ENCODE measurements around the gene L3MBTL3.

L3MBTL3 gene

DNA sequence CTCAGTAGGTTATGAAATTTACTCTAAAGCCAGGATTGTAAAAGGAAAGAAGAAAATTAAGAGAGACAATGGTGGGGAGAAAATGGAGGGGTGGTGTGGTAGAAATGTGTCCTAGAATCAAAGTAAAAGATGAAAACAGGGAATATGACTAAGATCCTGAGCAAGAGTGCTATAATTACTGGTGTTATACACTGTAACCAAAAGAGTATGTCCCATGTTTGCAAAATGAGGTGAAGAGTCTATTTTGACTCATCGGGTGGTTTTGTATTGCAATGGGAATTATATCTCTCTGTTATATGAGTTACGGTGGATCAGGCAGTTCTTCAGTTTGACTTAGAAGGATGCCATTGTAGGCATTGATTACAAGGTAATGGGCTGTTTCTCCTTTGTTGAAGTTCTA is 8.5 kb downstream of the L3MBTL3 start:
- in situ Hi-C loops (cut with MboI; ENCODE audit: low sequenced_read_pairs), result no loop called here

DNA sequence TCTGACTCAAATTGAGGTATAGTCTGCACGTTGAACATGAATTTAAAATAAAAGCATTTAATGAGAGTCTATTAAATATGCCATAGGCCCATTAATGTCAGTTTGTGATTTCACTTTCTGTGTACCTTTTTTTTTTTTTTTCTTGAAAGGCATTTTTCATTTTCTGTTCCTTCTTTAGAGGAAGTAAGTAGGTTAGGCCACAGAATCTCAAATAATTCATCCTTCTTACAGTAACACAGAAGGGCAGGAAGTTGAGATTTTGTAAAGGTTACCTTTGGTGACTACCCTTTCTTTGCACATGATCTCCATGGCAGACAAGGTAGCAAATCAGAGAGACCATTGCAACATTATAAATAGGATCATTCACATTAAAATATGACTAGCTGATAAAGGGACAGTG is 9.6 kb downstream of the L3MBTL3 start:
- in situ Hi-C loops (cut with MboI; ENCODE audit: low sequenced_read_pairs), result no loop called here

DNA sequence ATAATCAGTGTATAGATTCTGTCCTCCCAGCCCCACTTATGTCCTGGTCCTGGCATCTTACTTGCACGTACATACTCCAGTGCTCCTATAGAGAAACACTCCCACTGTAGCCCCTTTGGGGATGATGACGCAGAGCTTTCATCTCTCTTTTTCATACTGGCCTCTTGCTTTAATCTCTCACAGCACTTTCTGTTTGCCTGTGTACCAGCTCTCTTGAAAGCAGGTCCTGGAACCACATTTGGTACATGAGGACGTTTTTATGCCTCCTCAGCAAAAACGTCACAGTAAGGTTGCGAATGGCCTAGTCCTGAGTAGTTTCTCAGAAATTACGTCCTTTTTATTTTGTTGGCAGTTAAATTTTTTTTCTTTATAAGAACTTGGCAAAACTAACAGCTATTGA is 10.8 kb downstream of the L3MBTL3 start:
- in situ Hi-C loops (cut with MboI; ENCODE audit: low sequenced_read_pairs), result no loop called here

DNA sequence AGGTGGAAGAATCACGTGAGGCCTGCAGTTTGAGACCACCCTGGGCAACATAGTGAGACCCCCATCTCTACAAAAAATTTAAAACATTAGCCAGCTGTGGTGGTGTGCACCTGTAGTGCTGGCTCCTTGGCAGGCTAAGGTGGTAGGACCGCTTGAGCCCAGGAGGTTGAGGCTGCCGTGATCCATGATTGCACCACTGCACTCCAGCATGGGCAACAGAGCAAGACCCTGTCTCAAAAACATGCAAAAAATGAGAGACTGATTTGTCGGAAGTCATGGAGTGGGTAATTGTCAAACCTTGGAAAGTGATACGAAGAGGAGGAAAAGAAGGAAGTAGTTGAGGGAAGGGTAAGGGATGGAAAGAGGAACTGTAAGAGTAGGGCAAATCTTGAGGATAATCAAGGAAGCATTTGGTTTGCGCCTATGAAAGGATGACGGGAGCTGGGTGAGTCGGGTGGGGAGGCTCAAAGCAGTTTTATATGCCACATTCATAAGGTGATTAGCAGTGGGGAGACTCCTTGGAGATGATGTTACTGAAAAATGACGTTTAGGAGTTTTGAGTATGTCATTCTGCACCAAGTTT is 14.5 kb downstream of the L3MBTL3 start:
- in situ Hi-C loops (cut with MboI; ENCODE audit: low sequenced_read_pairs), result no loop called here

DNA sequence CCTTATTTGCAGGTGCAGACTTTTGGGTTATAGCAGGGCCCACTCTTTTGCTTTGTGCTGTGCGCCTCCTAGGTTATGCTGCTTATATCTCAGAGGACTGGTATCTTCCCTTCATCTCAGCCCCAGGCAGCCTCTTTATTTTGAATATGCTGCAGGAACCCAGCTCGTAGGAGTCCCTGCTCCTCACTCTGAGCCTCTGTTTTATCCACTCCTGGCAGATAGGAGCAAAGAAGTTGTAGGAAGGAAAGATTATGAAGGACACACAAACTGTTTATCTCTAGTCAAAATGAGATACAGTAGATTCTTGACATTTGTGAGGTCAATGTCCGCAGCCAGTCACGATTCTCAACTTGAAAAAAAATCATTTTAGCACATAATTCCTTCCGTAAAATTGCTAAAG is 15.6 kb downstream of the L3MBTL3 start:
- in situ Hi-C loops (cut with MboI; ENCODE audit: low sequenced_read_pairs), result no loop called here

DNA sequence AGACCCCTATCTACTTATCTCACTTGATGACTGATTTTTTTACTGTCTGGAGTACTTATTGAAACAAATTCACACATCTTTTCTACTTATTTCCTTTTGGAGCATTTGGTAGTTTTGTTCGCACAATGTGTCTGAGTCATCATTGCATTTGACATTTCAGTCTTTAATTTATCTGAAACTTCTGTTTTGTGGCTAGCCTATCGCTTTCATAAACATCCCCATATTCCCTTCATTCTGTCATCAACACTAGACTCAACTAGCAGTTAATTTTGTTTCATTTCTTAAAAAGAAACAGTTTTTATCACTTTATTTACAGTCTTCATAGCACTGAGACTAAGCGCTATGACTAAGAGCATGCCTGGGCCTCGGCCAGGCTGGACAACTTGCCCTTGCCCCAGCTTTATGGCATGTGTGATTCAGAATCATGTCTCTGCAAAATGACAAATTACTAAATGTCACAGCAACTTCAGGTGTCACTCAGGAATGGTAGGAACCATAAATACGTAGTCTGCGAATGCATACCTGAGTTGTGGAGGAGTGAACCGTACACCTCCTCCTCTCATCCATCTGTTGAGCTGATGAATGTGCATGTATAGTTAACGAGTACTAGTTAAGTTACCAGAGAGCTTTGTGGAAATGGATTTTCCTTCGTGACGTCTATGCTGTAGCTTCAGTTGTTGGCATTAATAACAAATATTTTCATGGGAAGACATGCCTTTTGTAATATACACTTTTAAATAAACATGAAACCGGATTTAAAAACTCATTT is 16.2 kb downstream of the L3MBTL3 start:
- in situ Hi-C loops (cut with MboI; ENCODE audit: low sequenced_read_pairs), result no loop called here

DNA sequence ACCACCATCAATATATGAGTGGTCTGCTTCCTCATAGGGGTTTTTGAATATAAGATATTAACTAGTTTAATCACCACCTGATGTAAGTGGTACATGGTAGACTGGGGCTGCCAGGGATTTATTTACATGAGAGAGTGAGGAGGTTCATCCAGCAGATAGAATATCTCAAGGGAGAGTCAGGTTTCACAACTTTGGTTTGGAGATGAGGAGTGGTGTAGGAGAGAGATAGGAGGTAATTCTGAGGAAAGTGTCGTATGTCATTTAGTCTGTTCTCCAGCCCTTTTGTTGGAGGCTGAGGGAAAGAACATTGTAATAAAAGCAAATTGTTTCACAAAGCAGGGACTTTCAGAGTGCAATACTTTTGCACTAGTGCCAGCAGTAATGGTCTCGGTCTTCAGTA is 16.8 kb downstream of the L3MBTL3 start:
- in situ Hi-C loops (cut with MboI; ENCODE audit: low sequenced_read_pairs), result no loop called here

DNA sequence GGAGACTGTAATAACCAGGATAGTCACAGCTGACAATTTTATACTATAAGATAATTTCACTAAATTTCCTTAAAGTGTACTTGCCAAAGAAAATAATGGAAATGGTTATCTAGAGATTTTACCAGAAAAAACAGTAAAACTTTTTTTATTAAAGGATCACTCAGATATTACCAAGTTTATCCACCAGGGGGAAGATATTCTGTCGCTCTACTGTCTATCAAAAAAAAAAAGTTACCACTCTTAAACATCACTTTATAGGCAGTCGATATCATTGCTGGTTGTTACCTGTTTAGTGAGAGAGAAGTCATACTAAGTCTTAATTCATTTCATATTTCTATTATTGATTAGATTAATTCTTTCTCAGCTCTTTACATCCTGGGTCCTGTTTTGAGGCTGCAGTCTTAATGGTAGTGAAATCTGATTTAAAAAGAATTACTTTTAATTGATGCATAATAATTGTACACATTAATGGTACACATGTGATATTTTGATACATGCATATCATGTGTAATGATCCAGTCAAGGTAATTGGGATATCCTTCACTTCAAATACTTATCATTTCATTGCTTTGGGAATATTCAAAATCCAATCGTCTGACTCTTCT is 18.9 kb downstream of the L3MBTL3 start:
- in situ Hi-C loops (cut with MboI; ENCODE audit: low sequenced_read_pairs), result no loop called here

DNA sequence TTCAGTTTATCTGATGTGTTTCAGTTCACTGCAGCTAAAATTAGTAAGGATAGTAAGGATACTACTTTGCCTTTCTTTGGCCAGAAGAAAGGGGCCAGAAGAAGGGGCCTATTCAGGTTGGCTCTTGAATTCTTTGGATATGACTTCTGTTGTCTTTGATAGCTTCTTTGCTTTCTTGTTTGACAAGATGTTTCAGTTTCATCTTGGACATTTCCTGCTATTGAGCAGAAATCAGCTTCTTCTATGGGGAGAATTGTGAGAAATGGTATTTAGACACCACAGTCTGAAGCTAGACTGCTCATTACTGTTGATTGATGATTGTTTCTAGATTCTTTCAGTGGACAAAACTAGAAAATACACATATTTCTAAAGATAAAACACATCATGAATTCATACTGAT is 23.2 kb downstream of the L3MBTL3 start:
- in situ Hi-C loops (cut with MboI; ENCODE audit: low sequenced_read_pairs), result no loop called here

DNA sequence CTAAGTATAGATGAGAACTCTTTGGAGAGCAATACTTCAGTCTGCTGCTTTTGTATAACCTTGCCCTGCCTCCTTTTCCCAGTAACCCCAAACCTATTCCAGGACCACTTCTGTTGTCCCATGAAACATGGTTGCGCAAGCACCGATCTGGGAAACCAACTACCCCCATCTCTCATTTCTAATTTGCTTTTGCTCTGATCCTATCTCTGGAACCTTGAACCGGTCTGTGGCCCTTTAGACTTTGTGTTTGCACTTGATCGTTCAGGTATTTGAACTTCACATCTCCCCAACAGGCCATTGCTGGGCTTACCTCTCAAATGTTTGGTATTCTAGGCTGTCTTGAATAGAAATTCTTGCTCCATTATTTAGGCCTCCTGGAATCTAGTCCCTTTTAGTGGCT is 25.0 kb downstream of the L3MBTL3 start:
- in situ Hi-C loops (cut with MboI; ENCODE audit: low sequenced_read_pairs), result no loop called here

DNA sequence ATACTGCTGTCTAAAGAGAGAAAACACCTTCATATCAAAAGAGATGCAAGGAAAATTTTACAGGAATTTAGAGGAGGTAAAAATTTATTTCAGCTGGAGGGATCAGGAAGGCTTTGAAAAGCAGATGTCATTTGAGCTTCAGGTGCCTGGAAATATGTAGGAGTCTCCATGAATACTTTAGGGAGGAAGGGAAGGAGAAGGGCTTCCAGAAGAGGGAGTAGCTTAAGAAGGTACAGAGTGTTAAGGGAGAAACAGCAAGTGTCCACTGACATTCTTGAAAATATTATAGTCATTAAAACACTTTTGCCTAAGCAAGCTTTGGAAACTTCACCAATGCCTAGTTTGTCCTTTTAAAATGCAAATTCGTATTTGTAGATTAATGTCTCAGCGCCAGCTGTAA is 27.2 kb downstream of the L3MBTL3 start:
- in situ Hi-C loops (cut with MboI; ENCODE audit: low sequenced_read_pairs), result no loop called here

DNA sequence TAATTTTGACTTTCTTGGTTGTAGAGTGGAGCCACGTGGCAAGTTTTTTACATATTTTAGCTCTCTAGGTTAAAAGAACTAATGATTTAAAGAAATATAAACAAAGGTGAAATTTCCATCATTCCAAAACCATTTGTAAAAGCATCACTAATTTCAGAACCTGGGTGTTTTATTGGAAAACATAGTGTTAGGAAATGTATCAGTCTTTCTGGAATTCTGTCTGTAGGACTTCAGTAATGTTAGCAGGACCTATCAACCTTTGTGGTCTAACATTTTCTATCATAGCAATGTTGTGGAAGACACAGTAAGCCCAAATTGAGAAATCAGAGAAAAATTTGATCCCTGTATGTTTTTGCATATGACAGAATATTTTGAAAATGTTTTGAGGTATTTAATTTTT is 28.3 kb downstream of the L3MBTL3 start:
- in situ Hi-C loops (cut with MboI; ENCODE audit: low sequenced_read_pairs), result no loop called here

DNA sequence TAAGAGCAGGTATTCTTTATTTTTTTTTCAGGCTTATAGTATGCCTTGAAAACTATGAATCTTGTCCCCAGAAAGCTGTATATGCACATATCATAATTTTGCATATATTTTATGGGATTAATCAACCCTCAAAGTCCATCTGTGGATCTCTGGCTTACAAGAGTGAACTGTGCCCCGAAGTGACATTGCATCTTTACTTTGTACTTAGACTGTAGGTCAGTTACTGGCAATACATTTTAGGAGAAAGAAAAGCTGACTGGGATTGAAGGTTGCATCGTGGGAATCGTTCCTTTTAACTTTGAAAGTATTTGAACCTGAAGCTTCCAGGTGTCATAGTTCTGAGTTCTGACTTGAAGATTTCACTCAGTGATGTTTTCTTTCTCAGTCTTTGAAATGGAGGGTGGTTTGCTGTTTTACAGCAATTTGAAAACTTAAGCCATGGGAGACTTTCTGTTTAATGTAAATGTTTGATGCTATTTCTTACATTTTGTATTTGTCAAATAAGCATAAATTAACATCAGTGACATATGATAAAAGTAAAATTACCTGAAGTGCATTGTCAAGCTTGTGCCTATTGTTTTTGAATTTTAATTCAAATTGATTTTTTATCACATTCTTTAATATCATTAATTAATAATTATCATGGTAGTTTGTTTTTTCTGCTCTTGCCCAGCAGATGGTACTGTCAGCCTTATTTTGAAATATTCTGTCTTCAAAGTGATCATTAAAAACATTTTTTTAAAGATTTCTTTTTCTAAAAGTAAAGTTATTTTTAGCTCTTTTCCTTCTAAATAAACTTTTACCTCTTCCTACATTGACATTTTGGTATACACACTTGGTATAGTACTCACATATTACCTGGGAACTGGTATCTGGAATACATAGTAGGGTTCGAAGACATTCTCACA is 29.0 kb downstream of the L3MBTL3 start:
- in situ Hi-C loops (cut with MboI; ENCODE audit: low sequenced_read_pairs), result no loop called here

DNA sequence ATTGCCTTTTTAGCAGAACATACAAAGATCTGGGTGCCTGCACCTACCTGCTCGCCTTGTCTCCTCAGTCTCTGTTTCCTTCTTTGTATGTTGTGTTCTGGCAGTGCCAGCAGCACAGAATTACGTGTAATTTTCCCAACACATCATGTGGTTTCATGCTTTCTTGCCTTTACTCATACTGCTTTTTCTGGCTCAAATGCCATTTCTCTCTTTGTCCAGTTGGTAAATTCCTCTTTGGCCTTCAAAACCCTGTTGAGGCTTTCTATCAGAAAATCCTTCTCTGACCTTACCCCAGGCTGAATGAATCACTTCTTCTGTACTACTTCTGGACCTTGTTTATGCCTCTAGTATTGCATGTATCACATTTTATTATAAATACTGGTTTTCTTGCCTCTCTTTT is 31.8 kb downstream of the L3MBTL3 start:
- in situ Hi-C loops (cut with MboI; ENCODE audit: low sequenced_read_pairs), result no loop called here

DNA sequence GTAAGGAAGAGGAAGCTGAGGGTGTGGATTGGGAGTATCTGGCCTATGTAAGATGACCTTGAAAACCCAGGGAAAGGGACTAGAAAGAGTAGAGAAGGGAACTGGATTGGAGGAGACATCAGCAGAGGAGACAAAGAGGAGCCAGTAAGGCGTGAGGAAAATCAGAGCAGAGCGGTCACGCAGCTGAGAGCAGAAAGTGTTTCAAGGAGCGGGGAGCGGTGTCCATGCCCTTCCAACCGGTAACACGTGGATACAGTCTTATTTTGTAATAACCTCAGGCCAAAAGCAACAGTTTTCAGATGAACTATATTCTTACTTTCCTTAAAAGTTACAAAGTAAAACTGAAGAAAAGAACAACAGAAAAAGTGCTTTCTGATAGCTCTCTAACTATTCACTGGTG is 36.3 kb downstream of the L3MBTL3 start:
- in situ Hi-C loops (cut with MboI; ENCODE audit: low sequenced_read_pairs), result no loop called here

DNA sequence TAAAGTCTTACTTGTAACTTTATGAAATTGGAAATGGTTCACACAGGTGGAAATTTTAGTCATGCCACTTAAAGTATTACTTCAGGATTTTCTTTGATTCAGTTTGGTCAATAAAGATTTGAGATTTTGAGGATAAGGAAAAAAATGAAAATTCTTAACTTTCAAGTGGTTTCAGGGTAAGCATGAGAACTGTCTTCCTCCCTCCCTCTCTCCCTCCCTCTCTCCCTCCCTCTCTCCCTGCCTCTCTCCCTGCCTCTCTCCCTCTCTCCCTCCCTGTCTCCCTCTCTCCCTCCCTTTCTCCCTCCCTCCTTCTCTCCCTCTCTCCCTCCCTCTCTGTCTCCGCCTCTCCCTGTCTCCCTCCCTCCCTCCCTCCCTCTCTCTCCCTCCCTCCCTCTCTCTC is 36.9 kb downstream of the L3MBTL3 start:
- in situ Hi-C loops (cut with MboI; ENCODE audit: low sequenced_read_pairs), result no loop called here

DNA sequence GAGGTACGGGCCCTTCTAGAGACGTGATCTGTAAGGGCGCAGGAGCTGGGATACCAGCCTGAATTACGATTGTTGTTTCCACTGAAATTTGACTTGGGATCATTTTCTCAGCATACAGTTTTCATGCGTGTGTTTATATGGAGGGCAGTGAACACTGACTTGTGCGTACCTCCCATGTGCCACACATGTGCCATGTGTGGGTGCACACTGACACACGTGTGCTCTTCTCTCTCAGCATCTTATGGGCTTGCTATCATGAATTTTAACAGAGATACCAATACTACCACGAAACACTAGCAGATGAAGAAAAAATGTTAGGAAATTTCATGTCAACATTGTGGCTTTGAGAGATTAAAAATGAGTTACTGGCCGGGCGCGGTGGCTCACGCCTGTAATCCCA is 39.1 kb downstream of the L3MBTL3 start:
- in situ Hi-C loops (cut with MboI; ENCODE audit: low sequenced_read_pairs), result no loop called here

DNA sequence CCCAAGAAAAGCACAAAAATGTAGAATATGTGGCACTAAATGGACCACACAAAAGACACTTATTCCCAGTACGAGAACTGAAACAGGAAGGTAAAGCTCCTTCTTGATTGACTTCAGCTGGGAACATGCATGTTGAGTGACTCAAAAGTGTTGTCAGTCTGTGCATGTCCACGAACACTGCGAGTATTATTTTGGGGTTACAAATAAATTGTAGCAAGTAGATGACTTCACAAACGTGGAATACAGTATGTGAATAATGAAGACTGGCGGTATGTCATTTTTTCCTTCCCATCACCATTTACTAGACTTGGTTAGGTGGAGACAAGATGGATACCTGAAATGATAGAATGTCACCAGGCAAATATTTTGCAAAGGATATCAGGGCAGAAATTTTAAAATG is 45.4 kb downstream of the L3MBTL3 start:
- in situ Hi-C loops (cut with MboI; ENCODE audit: low sequenced_read_pairs), result no loop called here

DNA sequence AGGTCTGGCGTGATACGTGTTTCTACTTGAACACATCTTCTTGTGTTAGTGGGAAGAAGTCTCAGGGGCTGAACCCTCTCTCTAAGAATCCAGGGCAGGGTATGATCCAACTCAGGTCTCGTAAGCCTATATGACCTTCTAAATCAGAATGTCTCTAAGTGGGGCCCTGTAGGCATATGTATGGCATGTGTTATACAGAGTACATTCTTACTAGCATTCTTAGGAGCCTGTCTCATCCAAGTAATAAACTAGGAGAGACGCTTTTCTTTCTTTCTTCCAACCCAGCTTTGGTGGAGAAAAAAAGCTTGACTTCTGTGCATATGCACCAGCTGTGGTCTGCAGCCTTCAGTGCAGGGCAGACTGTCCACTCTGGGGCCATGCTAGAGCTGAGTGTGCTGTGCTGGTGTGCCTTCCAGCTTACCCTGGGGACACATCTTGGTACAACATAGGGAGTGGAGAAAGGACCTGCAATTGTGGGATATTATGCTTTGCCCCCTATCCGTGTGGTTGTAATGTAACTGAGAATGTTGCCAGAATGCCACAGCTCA is 47.3 kb downstream of the L3MBTL3 start:
- in situ Hi-C loops (cut with MboI; ENCODE audit: low sequenced_read_pairs), result no loop called here

DNA sequence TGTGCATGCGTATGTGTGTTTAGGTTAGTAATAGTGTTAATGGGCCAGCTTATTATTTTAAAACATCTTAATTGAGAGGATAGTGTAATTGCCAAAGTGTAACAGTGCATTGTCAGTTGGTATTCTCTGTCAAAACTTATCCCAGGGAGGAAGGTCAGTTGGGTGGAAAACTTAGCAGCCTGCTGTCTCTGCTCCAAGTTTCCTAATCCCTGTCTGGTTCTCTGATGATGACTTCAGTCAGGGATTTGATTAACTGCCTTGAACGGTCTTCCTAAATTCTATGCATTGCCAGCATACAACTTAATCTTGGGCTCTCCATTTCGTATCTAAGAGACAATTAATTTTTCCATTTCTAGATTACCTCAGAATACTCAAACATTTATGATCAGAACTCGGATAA is 51.1 kb downstream of the L3MBTL3 start:
- in situ Hi-C loops (cut with MboI; ENCODE audit: low sequenced_read_pairs), result no loop called here

DNA sequence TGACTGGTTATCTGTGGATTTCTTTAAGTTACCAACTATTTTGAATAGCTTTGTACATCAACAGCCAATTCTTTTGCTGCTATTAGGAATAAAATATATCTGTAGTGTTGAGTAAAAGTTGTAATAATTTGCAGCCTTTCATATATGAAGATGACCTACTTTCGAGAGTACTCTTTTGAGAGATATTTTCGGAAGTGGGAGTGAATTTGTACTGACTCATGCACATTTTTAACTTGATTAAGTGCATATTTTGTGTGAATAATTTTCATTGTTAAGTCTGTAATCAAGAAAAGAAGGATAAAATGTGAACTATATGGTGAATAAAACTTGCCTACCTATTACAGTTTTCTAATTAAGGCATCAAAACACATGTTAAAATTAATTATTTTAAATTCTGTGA is 51.9 kb downstream of the L3MBTL3 start:
- in situ Hi-C loops (cut with MboI; ENCODE audit: low sequenced_read_pairs), result no loop called here
